Neural cell (in vitro differentiated cells): ENCODE results near the gene EEF1A2. TPM values are rescaled to one million over a fixed set of nuclear protein-coding genes. Genes with fewer than 3 reads are reported as not detected.
A peak's percentile ranks its signal among the peaks of the same experiment; 100 is the strongest.

Experiments
- H2AFZ ChIP-seq: fragments of 200-600, 300-800 bp; sonication (generic), shearing (Covaris generic); 2 replicates; pipeline ENCODE4 v1.6.0; 2014; ENCODE audit warnings: low read depth, mild to moderate bottlenecking, antibody characterized with exemption, low read length, moderate library complexity
- H3F3A ChIP-seq: fragments of 200-600 bp; shearing (Covaris generic); 2 replicates; pipeline ENCODE4 v1.6.1; 2016; ENCODE audit warnings: mild to moderate bottlenecking, moderate library complexity, mixed read lengths, antibody characterized with exemption, low read length; ENCODE audit not compliant: insufficient read depth, poor library complexity, severe bottlenecking
- H3K27ac ChIP-seq: fragments of 200-600, 300-800 bp; sonication (generic), shearing (Covaris generic); 2 replicates; pipeline ENCODE4 v1.5.1; 2014; ENCODE audit warnings: mild to moderate bottlenecking, low read length, moderate library complexity
- H3K27me3 ChIP-seq: fragments of 300-800, 200-600 bp; sonication (generic), shearing (Covaris generic); 2 replicates; pipeline ENCODE4 v1.6.0; 2014; ENCODE audit warnings: mild to moderate bottlenecking, low read depth, low read length, moderate library complexity; ENCODE audit not compliant: insufficient read depth
- H3K36me3 ChIP-seq: fragments of 300-800, 200-600 bp; sonication (generic), shearing (Covaris generic); 2 replicates; pipeline ENCODE4 v1.5.1; 2014; ENCODE audit warnings: mild to moderate bottlenecking, antibody characterized with exemption, low read length, moderate library complexity; ENCODE audit not compliant: insufficient read depth
- H3K4me2 ChIP-seq: fragments of 300-800, 200-600 bp; sonication (generic), shearing (Covaris generic); 2 replicates; pipeline ENCODE4 v1.6.0; 2014; ENCODE audit warnings: mild to moderate bottlenecking, low read length
- H3K4me3 ChIP-seq: fragments of 300-800, 200-600 bp; sonication (generic), shearing (Covaris generic); 2 replicates; pipeline ENCODE4 v1.5.1; 2014; ENCODE audit warnings: mild to moderate bottlenecking, low read length, moderate library complexity
- H3K79me2 ChIP-seq: fragments of 200-600 bp; shearing (Covaris generic); replicated peaks from 2 replicates; pipeline ENCODE4 v1.6.0; 2014; ENCODE audit warnings: mild to moderate bottlenecking, low read length, moderate library complexity; ENCODE audit not compliant: insufficient read depth
- H3K9ac ChIP-seq: fragments of 300-800, 200-600 bp; sonication (generic), shearing (Covaris generic); 2 replicates; pipeline ENCODE4 v1.6.1; 2016; ENCODE audit warnings: mild to moderate bottlenecking, low read length, mixed read lengths
- H3K9me2 ChIP-seq: fragments of 200-600 bp; shearing (Covaris generic); 2 replicates; pipeline ENCODE4 v1.6.1; 2016; ENCODE audit warnings: mild to moderate bottlenecking, low read length, mixed read lengths; ENCODE audit not compliant: insufficient read depth
- H3K9me3 ChIP-seq: fragments of 200-600, 300-800 bp; sonication (generic), shearing (Covaris generic); 2 replicates; pipeline ENCODE4 v1.6.1; 2016; ENCODE audit warnings: mild to moderate bottlenecking, mixed run types, low read length, moderate library complexity, mixed read lengths
- H4K20me1 ChIP-seq: fragments of 200-600 bp; shearing (Covaris generic); 2 replicates; pipeline ENCODE4 v1.6.1; 2016; ENCODE audit warnings: mild to moderate bottlenecking, mixed run types; ENCODE audit not compliant: insufficient read depth
- EP300 ChIP-seq: fragments of 450-650 bp; conservative IDR thresholded peaks from 2 replicates; pipeline ENCODE4 v1.6.1; 2014; ENCODE audit warnings: antibody characterized with exemption, mild to moderate bottlenecking, moderate library complexity; ENCODE audit not compliant: poor library complexity, severe bottlenecking
- EZH2 ChIP-seq: fragments of 200-600, 300-800 bp; shearing (Covaris generic), sonication (generic); IDR thresholded peaks from 2 replicates; pipeline ENCODE4 v1.6.1; 2014; ENCODE audit warnings: antibody characterized with exemption, low read length, borderline replicate concordance, mild to moderate bottlenecking; ENCODE audit not compliant: insufficient read depth, poor library complexity, severe bottlenecking
- MXI1 ChIP-seq: fragments of 450-650 bp; conservative IDR thresholded peaks from 2 replicates; pipeline ENCODE4 v1.6.1; 2014; ENCODE audit warnings: antibody characterized with exemption, mild to moderate bottlenecking; ENCODE audit not compliant: poor library complexity, severe bottlenecking
- POLR2AphosphoS5 ChIP-seq: IDR thresholded peaks from 2 replicates; pipeline ENCODE4 v1.6.1; 2012
- RAD21 ChIP-seq: fragments of 450-650 bp; conservative IDR thresholded peaks from 2 replicates; pipeline ENCODE4 v1.6.1; 2014; ENCODE audit warnings: antibody characterized with exemption, mild to moderate bottlenecking, moderate library complexity
- SMC3 ChIP-seq: fragments of 450-650 bp; conservative IDR thresholded peaks from 2 replicates; pipeline ENCODE4 v1.6.1; 2014; ENCODE audit warnings: antibody characterized with exemption, mild to moderate bottlenecking, moderate library complexity; ENCODE audit not compliant: poor library complexity
- TAF1 ChIP-seq: IDR thresholded peaks from 2 replicates; pipeline ENCODE4 v1.6.1; 2012; ENCODE audit warnings: low read depth
- polyA plus RNA-seq: library from polyadenylated mRNA; depleted of rRNA; stranded (reverse); fragments of >200 nt; gene quantifications from 2 replicates; pipeline ENCODE4 v1.2.3, GENCODE V29; 2014
- TF ChIP-seq, protein P1 (sequence below): IDR thresholded peaks from 2 replicates; pipeline ENCODE4 v1.6.1; 2012; ENCODE audit warnings: borderline replicate concordance
- TF ChIP-seq, protein P2 (sequence below): fragments of 450-650 bp; IDR thresholded peaks from 2 replicates; pipeline ENCODE4 v1.5.1; 2014; ENCODE audit warnings: antibody characterized with exemption, mild to moderate bottlenecking, moderate library complexity; ENCODE audit not compliant: poor library complexity, severe bottlenecking

The EEF1A2 gene
- polyA plus RNA-seq, 1 donor from 2014 or later = 208 TPM

DNA sequence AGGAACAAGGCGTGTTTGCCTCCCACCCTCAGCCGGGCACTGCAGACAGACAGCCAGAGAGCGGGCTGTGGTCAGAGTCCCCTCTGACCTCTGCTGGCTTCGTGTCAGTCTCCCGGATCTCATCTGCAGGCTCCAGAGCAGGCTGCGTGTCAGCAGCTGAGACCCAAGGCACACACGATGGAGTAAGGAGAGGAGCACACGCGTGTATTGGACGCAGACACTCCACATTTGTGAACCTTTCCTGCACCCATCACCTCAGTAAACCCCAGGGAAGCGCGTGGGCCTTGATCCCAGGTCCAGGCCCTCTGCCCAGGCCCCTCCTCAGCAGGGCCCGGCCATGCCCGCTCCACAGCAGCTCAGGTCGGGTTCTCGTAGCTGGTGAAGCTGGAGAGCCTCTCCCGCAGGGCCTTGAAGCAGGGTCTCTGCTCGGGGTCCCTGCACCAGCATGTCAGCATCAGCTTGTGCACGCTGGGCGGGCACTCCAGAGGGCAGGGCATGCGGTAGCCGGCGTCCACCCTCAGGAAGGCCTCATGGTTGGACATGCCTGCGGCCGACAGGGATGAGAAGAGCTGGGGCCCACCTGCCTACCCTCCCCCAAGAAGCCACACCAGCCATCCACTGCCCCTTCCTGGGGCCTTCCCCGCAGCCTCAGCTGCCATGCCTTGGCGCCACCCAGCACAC, 30.4 kb upstream of the EEF1A2 start:
- H4K20me1 ChIP-seq = no peaks in the 10 kb centered on the region
- H3K79me2 ChIP-seq = no peaks in the 10 kb centered on the region
- no peak overlapping the region for H3K27ac ChIP-seq
- no peaks in the 10 kb centered on the region for H3K9me3 ChIP-seq
- no peaks in the 10 kb centered on the region for H3K27me3 ChIP-seq
- no peaks in the 10 kb centered on the region for H3K9me2 ChIP-seq
- no peak overlapping the region for H3K4me2 ChIP-seq
- H3K9ac ChIP-seq = no peak overlapping the region
- no peak for TF ChIP-seq EZH2
- TF ChIP-seq POLR2AphosphoS5 = peak; percentile 25
- H2AFZ ChIP-seq = no peak overlapping the region
- no peaks in the 10 kb centered on the region for H3K36me3 ChIP-seq
- no peaks in the 10 kb centered on the region for H3F3A ChIP-seq
- H3K4me3 ChIP-seq = no peak overlapping the region

DNA sequence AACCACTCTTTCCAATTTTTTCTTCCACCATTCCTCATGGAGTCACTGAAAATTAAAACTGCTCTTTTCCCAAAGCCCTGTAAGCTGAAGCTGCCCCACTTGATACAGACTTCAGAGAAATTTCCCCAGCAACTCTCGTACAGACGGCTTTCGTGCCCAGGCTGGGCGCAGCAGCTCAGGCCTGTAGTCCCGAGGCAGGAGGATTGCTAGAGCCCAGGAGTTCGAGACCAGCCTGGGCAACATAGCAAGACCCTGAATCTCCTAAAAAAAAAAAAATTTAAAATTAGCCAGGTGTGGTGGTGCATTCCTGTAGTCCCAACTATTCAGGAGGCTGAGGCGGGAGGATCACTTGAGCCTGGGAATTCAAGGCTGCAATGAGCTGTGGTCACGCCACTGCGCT, 28.3 kb upstream of the EEF1A2 start:
- no peak overlapping the region for H3K4me2 ChIP-seq
- H3K9me3 ChIP-seq = no peaks in the 10 kb centered on the region
- no peak for TF ChIP-seq SMC3
- TF ChIP-seq RAD21 = no peak
- TF ChIP-seq, protein P1, sequence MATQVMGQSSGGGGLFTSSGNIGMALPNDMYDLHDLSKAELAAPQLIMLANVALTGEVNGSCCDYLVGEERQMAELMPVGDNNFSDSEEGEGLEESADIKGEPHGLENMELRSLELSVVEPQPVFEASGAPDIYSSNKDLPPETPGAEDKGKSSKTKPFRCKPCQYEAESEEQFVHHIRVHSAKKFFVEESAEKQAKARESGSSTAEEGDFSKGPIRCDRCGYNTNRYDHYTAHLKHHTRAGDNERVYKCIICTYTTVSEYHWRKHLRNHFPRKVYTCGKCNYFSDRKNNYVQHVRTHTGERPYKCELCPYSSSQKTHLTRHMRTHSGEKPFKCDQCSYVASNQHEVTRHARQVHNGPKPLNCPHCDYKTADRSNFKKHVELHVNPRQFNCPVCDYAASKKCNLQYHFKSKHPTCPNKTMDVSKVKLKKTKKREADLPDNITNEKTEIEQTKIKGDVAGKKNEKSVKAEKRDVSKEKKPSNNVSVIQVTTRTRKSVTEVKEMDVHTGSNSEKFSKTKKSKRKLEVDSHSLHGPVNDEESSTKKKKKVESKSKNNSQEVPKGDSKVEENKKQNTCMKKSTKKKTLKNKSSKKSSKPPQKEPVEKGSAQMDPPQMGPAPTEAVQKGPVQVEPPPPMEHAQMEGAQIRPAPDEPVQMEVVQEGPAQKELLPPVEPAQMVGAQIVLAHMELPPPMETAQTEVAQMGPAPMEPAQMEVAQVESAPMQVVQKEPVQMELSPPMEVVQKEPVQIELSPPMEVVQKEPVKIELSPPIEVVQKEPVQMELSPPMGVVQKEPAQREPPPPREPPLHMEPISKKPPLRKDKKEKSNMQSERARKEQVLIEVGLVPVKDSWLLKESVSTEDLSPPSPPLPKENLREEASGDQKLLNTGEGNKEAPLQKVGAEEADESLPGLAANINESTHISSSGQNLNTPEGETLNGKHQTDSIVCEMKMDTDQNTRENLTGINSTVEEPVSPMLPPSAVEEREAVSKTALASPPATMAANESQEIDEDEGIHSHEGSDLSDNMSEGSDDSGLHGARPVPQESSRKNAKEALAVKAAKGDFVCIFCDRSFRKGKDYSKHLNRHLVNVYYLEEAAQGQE = no peak
- peak; percentile 54 for TF ChIP-seq POLR2AphosphoS5
- no peaks in the 10 kb centered on the region for H3K9me2 ChIP-seq
- no peaks in the 10 kb centered on the region for H3K27me3 ChIP-seq
- no peak overlapping the region for H3K27ac ChIP-seq
- no peaks in the 10 kb centered on the region for H3F3A ChIP-seq
- H3K79me2 ChIP-seq = peaks cover 6% of the 10 kb centered on the region
- H4K20me1 ChIP-seq = peaks cover 7% of the 10 kb centered on the region
- H2AFZ ChIP-seq = no peak overlapping the region
- no peaks in the 10 kb centered on the region for H3K36me3 ChIP-seq
- H3K4me3 ChIP-seq = no peak overlapping the region
- no peak overlapping the region for H3K9ac ChIP-seq

DNA sequence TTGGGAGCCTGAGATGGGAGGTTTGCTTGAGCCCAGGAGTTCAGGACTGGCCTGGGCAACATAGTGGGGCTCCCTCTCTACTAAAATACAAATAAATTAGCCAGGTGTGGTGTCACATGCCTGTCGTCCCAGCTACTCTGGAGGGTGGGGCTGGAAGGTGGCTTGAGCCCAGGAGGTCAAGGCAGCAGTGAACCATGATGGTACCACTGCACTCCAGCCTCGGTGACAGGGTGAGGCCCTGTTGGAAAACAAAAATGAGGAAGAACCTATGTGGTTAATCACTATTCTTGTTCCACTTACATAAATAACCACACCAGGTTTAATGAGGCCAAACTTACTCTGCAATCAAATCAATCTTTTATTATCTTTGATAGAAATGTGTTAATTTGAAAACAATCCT, 27.1 kb upstream of the EEF1A2 start:
- peaks cover 17% of the 10 kb centered on the region for H3K79me2 ChIP-seq
- H3K4me2 ChIP-seq = no peak overlapping the region
- H4K20me1 ChIP-seq = peaks cover 9% of the 10 kb centered on the region
- no peaks in the 10 kb centered on the region for H3K9me3 ChIP-seq
- no peak overlapping the region for H3K9ac ChIP-seq
- no peaks in the 10 kb centered on the region for H3K27me3 ChIP-seq
- TF ChIP-seq EZH2 (no peak), POLR2AphosphoS5 (no peak), MXI1 (no peak), EP300 (no peak), SMC3 (no peak), TAF1 (no peak), RAD21 (no peak)
- TF ChIP-seq, protein P2, sequence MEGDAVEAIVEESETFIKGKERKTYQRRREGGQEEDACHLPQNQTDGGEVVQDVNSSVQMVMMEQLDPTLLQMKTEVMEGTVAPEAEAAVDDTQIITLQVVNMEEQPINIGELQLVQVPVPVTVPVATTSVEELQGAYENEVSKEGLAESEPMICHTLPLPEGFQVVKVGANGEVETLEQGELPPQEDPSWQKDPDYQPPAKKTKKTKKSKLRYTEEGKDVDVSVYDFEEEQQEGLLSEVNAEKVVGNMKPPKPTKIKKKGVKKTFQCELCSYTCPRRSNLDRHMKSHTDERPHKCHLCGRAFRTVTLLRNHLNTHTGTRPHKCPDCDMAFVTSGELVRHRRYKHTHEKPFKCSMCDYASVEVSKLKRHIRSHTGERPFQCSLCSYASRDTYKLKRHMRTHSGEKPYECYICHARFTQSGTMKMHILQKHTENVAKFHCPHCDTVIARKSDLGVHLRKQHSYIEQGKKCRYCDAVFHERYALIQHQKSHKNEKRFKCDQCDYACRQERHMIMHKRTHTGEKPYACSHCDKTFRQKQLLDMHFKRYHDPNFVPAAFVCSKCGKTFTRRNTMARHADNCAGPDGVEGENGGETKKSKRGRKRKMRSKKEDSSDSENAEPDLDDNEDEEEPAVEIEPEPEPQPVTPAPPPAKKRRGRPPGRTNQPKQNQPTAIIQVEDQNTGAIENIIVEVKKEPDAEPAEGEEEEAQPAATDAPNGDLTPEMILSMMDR = no peak
- TF ChIP-seq, protein P1 = no peak
- no peak overlapping the region for H2AFZ ChIP-seq
- H3K9me2 ChIP-seq = no peaks in the 10 kb centered on the region
- H3K4me3 ChIP-seq = no peak overlapping the region
- H3K27ac ChIP-seq = no peak overlapping the region
- H3K36me3 ChIP-seq = no peaks in the 10 kb centered on the region
- H3F3A ChIP-seq = no peaks in the 10 kb centered on the region
